ENCODE measurements around the gene ANKRD23. TPM values are rescaled to one million over a fixed set of nuclear protein-coding genes. Genes with fewer than 3 reads are reported as not detected.
"Not testable (repeated sequence)": the region's sequence is repeated elsewhere in the genome, so short reads cannot be mapped to it uniquely, and the experiment has no call there.

ANKRD23 gene
- total and polyA plus RNA-seq, 4 donors = 2.6 to 14.4 (median 7.8) TPM

DNA sequence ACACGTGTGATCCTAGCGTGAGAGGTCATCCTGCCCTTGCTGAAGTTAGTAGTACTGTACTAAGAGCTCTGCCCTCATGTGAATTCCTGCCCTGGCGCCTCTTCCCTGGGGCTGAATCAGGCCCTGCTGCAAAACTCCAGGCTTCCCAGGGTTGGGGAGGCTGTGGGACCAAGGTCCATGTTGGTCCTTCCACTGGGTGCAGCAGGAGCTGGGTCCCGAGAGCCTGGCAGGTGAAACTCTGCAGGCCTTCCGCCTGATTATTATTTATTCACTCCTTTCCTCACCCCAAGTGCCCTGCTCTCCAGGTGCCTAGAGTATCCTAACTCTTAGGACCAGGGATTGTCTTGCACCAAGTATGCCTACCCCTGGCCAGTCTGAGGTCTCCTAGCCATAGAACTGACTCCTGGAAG, 33.0 kb downstream of the ANKRD23 start:
- H3K36me3 ChIP-seq (ENCODE audit: control insufficient read depth, insufficient read depth, low read length) = peaks cover 32% of the 10 kb centered on the region
- 89% methylated on average over 5 of the region's 5 CpGs for WGBS (ENCODE audit: insufficient coverage)
- no peaks in the 10 kb centered on the region for H3K27me3 ChIP-seq (ENCODE audit: control insufficient read depth, insufficient read depth, low read length)
- H3K9me3 ChIP-seq (ENCODE audit: control insufficient read depth, insufficient read depth, low read length) = no peaks in the 10 kb centered on the region
- DNase-seq (ENCODE audit: low read depth in 4 of 6, low spot score in 6 of 6) = no peak
- peaks cover 5% of the 10 kb centered on the region for H3K4me1 ChIP-seq (ENCODE audit: control insufficient read depth, insufficient read depth, low read length)
- H3K27ac ChIP-seq (ENCODE audit: low read depth, low read length) = no peak overlapping the region
- no peak overlapping the region for H3K4me3 ChIP-seq (ENCODE audit: low read depth, low read length)

DNA sequence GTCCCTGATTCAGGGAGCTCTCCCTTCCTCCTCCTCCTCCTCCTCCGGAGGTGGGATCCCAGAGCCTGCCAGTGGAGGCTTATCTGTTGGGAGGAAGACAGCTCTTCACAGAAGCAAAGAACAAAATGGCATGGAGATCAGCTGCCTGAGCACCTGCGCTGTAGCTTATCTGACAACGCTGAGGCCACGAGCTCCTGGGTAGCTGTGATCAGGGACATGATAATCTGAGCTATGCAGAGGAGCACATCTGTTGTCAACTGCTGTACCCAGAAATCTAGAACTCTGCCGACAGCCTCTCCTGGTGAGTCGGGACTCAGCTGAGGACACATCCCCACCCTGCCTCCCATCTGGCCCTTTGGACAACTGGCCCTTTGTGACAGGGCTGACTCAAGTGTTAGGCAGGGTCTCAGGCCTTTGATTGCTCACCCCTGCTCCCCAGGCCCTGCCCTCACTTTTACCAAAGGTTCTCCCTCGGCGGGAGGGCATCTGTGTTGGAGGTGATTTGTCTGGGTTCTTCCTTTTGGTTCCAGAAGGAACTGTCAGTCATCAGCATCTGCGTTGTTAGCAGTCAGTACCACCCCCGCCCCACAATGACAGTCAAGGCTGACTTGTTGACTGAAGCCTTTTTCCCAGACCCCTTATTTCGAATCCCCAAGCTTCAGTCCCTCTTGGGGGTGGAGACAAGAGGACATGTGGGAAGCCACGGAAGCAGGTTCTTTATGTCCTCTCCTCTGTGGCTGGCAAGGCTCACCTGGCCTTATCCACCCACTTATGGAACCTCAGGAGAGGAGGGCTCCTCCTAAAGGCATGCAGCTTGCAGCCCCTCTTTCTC, 33.7 kb downstream of the ANKRD23 start:
- H3K4me3 ChIP-seq (ENCODE audit: low read depth, low read length) = no peak overlapping the region
- no peaks in the 10 kb centered on the region for H3K27me3 ChIP-seq (ENCODE audit: control insufficient read depth, insufficient read depth, low read length)
- no peak overlapping the region for H3K27ac ChIP-seq (ENCODE audit: low read depth, low read length)

DNA sequence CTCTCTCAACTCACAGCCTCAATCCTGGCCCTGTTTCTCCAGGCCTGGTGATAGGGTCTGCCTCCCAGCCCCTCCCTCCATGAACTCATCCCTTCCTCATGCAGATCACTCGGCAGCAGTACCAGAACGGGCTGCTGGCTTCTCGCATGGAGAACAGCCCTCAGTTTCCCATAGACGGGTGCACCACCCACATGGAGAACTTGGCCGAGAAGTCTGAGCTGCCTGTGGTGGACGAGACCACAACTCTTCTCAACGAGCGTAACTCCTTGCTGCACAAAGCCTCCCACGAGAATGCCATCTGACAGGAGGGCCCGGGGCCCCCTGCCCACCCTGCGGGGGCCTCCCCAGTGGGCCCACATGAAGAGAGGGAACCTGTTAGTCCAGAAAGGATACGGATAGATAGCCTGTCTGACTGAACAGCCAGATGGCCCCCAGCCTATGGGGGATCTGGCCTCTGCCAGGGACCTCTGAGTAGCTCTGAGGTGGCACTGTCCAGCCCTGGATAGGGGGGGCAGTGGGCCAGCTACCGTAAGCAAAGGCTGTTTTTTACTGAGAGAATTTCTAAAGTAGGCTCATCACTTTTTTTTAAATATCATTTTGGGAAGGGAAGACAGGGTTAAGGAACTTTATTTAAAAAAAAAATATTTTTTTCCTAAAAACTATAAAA, 34.5 kb downstream of the ANKRD23 start:
- no peak overlapping the region for H3K4me3 ChIP-seq (ENCODE audit: low read depth, low read length)
- no peak for DNase-seq (ENCODE audit: low read depth in 4 of 6, low spot score in 6 of 6)
- no peak overlapping the region for H3K27ac ChIP-seq (ENCODE audit: low read depth, low read length)
- no peaks in the 10 kb centered on the region for H3K9me3 ChIP-seq (ENCODE audit: control insufficient read depth, insufficient read depth, low read length)
- no peaks in the 10 kb centered on the region for H3K4me1 ChIP-seq (ENCODE audit: control insufficient read depth, insufficient read depth, low read length)
- 81% methylated on average over 12 of the region's 13 CpGs for WGBS (ENCODE audit: insufficient coverage)
- H3K27me3 ChIP-seq (ENCODE audit: control insufficient read depth, insufficient read depth, low read length) = no peaks in the 10 kb centered on the region
- peaks cover 32% of the 10 kb centered on the region for H3K36me3 ChIP-seq (ENCODE audit: control insufficient read depth, insufficient read depth, low read length)

More for the DNA sequence above, 33.7 kb downstream of the ANKRD23 start:
- no peak for DNase-seq (ENCODE audit: low read depth in 4 of 6, low spot score in 6 of 6)
- H3K36me3 ChIP-seq (ENCODE audit: control insufficient read depth, insufficient read depth, low read length) = peaks cover 32% of the 10 kb centered on the region
- no peaks in the 10 kb centered on the region for H3K9me3 ChIP-seq (ENCODE audit: control insufficient read depth, insufficient read depth, low read length)
- peaks cover under 1% of the 10 kb centered on the region for H3K4me1 ChIP-seq (ENCODE audit: control insufficient read depth, insufficient read depth, low read length)
- 93% methylated on average over 7 of the region's 12 CpGs for WGBS (ENCODE audit: insufficient coverage)

DNA sequence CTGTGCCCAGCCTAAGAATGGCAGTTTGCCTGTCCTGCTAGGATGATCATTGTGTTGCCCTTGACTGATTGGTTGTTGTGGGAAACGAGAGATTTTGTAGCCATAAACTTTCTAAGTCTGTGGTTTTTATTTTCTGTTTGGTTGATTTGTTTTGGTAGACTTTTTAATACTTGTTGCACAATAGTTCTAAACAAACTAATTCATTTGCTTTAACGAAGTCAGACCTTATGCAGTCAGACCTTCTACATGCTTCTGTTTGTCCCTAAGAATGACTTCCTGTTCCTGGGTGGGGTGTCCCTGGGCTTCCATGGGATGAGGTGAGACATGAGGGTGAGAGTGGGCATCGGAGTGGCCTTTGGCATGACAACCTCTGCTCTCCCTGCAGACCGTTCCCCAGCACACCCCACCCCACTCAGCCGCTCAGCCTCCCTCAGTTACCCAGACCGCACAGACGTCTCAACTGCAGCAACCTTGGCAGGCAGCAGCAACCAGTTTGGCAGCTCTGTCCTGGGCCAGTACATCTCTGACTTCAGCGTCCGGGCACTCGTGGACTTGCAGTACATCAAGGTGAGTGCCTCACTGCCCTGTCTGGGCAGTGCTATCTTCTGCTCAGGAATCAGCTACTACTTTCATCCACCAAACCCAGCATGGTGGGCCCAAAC, 35.5 kb downstream of the ANKRD23 start:
- WGBS (ENCODE audit: insufficient coverage) = 83% methylated on average over 7 of the region's 10 CpGs
- Histone ChIP-seq H3K27ac (ENCODE audit: low read depth, low read length) (no peak overlapping the region), H3K36me3 (ENCODE audit: control insufficient read depth, insufficient read depth, low read length) (peaks cover 34% of the 10 kb centered on the region), H3K4me3 (ENCODE audit: low read depth, low read length) (no peak overlapping the region), H3K27me3 (ENCODE audit: control insufficient read depth, insufficient read depth, low read length) (no peaks in the 10 kb centered on the region), H3K9me3 (ENCODE audit: control insufficient read depth, insufficient read depth, low read length) (no peaks in the 10 kb centered on the region), H3K4me1 (ENCODE audit: control insufficient read depth, insufficient read depth, low read length) (no peaks in the 10 kb centered on the region)
- no peak for DNase-seq (ENCODE audit: low read depth in 4 of 6, low spot score in 6 of 6)

DNA sequence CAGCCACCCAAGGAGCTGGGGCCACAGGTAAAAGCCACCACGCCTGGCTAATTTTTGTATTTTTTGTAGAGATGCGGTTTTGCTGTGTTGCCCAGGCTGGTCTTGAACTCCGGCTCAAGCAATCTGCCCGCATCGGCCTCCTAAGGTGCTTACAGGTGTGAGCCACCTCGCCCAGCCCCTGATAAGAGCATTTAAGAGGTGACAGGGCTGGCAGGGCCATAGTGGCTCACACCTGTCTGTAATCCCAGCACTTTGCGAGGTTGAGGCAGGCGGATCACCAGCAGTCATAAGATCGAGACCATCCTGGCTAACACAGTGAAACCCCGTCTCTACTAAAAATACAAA, 36.7 kb downstream of the ANKRD23 start:
- peaks cover 42% of the 10 kb centered on the region for H3K36me3 ChIP-seq (ENCODE audit: control insufficient read depth, insufficient read depth, low read length)
- H3K27ac ChIP-seq (ENCODE audit: low read depth, low read length) = no peak overlapping the region
- 100% methylated on average over 7 of the region's 10 CpGs for WGBS (ENCODE audit: insufficient coverage)
- no peaks in the 10 kb centered on the region for H3K27me3 ChIP-seq (ENCODE audit: control insufficient read depth, insufficient read depth, low read length)
- DNase-seq (ENCODE audit: low read depth in 4 of 6, low spot score in 6 of 6) = no peak
- no peaks in the 10 kb centered on the region for H3K4me1 ChIP-seq (ENCODE audit: control insufficient read depth, insufficient read depth, low read length)
- no peaks in the 10 kb centered on the region for H3K9me3 ChIP-seq (ENCODE audit: control insufficient read depth, insufficient read depth, low read length)
- no peak overlapping the region for H3K4me3 ChIP-seq (ENCODE audit: low read depth, low read length)

DNA sequence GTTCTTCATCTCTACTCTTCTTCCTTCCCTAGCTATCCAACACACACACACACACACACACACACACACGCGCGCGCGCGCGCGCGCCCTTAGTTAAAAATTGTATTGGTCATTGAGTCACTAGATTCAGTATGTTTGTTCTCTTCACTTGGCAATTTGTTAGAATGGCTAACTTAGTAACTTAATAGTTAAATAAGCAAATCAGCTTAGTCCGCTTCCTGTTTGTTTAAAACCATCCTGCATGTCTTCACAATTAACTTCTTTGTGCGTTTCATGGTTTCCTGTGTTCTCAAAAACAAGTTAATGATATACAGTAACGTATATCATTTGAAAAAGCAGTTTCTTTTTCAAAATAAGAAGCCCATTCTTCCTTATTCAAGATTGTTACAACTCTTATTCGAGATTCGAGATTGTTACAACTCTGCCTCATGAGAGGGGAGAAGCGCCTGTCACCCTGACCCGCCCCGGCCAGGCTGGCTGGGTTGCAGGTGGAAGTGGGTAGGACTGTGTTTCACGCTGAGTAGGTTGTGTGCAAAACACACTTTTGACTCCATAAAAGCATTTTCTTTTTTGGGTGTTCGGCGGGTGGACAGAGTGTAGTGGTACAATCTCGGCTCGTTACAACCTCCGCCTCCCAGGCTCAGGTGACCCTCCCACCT, 37.2 kb downstream of the ANKRD23 start:
- 87% methylated on average over 3 of the region's 23 CpGs for WGBS (ENCODE audit: insufficient coverage)
- DNase-seq (ENCODE audit: low read depth in 4 of 6, low spot score in 6 of 6) = no peak
- H3K27ac ChIP-seq (ENCODE audit: low read depth, low read length) = no peak overlapping the region
- no peaks in the 10 kb centered on the region for H3K9me3 ChIP-seq (ENCODE audit: control insufficient read depth, insufficient read depth, low read length)
- H3K4me1 ChIP-seq (ENCODE audit: control insufficient read depth, insufficient read depth, low read length) = no peaks in the 10 kb centered on the region
- H3K36me3 ChIP-seq (ENCODE audit: control insufficient read depth, insufficient read depth, low read length) = peaks cover 46% of the 10 kb centered on the region
- no peaks in the 10 kb centered on the region for H3K27me3 ChIP-seq (ENCODE audit: control insufficient read depth, insufficient read depth, low read length)
- no peak overlapping the region for H3K4me3 ChIP-seq (ENCODE audit: low read depth, low read length)

DNA sequence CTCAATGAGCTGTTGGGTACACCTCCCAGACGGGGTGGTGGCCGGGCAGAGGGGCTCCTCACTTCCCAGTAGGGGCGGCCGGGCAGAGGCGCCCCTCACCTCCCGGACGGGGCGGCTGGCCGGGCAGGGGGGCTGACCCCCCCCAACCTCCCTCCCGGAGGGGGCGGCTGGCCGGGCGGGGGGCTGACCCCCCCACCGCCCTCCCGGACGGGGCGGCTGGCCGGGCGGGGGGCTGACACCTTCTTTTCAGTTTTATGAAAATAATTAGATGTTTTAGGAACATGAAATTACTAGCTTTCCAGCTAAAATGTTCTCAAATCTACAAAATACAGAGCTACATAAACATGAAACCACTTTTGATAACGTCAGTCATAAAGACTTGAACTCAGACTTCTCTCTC, 37.9 kb downstream of the ANKRD23 start:
- not testable (repeated sequence) for H3K4me1 ChIP-seq (ENCODE audit: control insufficient read depth, insufficient read depth, low read length); H3K9me3 ChIP-seq (ENCODE audit: control insufficient read depth, insufficient read depth, low read length); H3K27me3 ChIP-seq (ENCODE audit: control insufficient read depth, insufficient read depth, low read length); DNase-seq (ENCODE audit: low read depth in 4 of 6, low spot score in 6 of 6); H3K4me3 ChIP-seq (ENCODE audit: low read depth, low read length); H3K27ac ChIP-seq (ENCODE audit: low read depth, low read length)
- WGBS (ENCODE audit: insufficient coverage) = no CpG with 5 or more reads among the region's 20 CpGs
- H3K36me3 ChIP-seq (ENCODE audit: control insufficient read depth, insufficient read depth, low read length) = peaks cover 50% of the 10 kb centered on the region

DNA sequence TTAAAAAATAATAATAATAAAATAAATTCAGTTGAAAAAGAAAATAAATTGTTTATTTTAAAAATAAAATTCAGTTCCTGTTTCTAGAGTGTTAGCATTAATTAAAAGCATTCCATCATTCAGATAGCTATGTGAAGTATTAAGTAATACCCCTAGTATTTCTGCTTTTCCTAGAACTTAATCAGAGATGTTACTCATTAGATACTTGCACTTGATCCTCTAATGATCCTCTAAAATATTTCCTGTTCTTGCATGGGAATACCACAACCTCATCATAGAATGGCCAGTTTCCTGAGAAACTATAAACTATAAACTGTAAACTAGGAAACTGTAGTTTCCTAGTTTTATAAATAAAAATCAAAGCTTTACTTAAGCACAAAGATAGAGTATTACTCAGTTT, 38.8 kb downstream of the ANKRD23 start:
- DNase-seq (ENCODE audit: low read depth in 4 of 6, low spot score in 6 of 6) = no peak
- peaks cover 50% of the 10 kb centered on the region for H3K36me3 ChIP-seq (ENCODE audit: control insufficient read depth, insufficient read depth, low read length)

DNA sequence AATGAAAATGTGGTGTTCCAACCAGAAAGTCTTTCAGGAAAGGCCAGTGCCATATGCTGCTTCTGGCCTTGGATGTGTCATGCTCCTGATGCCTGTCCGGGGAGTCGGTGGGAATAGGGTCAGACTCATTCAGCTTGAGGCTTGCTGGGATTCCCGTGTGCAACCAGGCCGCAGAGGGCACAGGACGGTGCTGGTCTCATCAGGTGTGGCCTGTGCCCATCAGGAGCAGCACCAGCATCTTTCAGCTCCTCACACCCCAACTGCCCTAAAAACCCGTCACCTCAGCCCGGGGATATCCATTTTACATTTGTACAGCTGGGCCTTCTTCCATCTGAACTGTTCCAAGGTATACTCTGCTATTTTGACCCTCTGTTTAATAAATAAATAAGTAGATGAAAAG, 41.1 kb downstream of the ANKRD23 start:
- DNase-seq (ENCODE audit: low read depth in 4 of 6, low spot score in 6 of 6) = no peak
- Histone ChIP-seq H3K36me3 (ENCODE audit: control insufficient read depth, insufficient read depth, low read length) (peaks cover 56% of the 10 kb centered on the region), H3K4me1 (ENCODE audit: control insufficient read depth, insufficient read depth, low read length) (peaks cover 10% of the 10 kb centered on the region), H3K27me3 (ENCODE audit: control insufficient read depth, insufficient read depth, low read length) (no peaks in the 10 kb centered on the region), H3K9me3 (ENCODE audit: control insufficient read depth, insufficient read depth, low read length) (no peaks in the 10 kb centered on the region), H3K4me3 (ENCODE audit: low read depth, low read length) (no peak overlapping the region), H3K27ac (ENCODE audit: low read depth, low read length) (no peak overlapping the region)
- 89% methylated on average over 5 of the region's 7 CpGs for WGBS (ENCODE audit: insufficient coverage)

More for the DNA sequence above, 38.8 kb downstream of the ANKRD23 start:
- Histone ChIP-seq H3K27ac (ENCODE audit: low read depth, low read length) (no peak overlapping the region), H3K9me3 (ENCODE audit: control insufficient read depth, insufficient read depth, low read length) (no peaks in the 10 kb centered on the region), H3K4me1 (ENCODE audit: control insufficient read depth, insufficient read depth, low read length) (peaks cover 10% of the 10 kb centered on the region), H3K27me3 (ENCODE audit: control insufficient read depth, insufficient read depth, low read length) (no peaks in the 10 kb centered on the region), H3K4me3 (ENCODE audit: low read depth, low read length) (no peak overlapping the region)

Data from spinal cord (tissue), 10 donors.